ENCODE results near the gene LENG1.

DNA sequence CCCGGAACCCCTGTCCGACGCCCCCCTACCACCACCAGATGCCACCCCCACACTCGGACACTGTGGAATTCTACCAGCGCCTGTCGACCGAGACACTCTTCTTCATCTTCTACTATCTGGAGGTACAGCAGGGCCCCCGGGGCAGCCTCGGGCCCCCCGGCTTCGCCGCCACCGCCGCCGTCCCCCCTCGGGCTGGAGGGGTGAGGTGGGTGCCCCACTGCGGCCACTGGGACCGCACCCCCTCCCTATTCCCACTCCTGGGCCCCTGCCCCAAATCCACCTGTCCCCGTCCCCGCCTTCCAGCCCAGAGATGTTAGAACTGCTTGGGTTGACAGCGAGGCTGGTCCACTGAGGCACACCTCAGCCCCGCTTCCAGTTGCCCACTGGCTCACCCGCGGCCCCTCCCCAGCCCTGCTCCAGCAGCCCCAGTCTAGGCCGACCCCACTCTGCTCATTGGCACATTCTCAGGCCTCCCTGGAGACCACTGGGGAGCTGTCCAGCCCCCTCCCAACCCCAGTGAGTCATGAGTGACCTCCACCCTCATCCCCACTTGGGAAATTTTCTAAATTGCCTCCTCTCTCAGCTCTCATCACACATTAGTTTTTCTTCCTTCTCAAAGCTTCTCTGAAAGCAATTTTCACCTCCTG, 6.5 kb downstream of the LENG1 start:
- TF ChIP-seq EZH2phosphoT487 (conservative IDR thresholded peaks at IDR 0.05; ENCODE audit: low read length): no peak
- TF ChIP-seq, protein P1, sequence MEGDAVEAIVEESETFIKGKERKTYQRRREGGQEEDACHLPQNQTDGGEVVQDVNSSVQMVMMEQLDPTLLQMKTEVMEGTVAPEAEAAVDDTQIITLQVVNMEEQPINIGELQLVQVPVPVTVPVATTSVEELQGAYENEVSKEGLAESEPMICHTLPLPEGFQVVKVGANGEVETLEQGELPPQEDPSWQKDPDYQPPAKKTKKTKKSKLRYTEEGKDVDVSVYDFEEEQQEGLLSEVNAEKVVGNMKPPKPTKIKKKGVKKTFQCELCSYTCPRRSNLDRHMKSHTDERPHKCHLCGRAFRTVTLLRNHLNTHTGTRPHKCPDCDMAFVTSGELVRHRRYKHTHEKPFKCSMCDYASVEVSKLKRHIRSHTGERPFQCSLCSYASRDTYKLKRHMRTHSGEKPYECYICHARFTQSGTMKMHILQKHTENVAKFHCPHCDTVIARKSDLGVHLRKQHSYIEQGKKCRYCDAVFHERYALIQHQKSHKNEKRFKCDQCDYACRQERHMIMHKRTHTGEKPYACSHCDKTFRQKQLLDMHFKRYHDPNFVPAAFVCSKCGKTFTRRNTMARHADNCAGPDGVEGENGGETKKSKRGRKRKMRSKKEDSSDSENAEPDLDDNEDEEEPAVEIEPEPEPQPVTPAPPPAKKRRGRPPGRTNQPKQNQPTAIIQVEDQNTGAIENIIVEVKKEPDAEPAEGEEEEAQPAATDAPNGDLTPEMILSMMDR (IDR thresholded peaks at IDR 0.05; ENCODE audit: insufficient read depth, low read length, poor library complexity, severe bottlenecking): no peak
